ENCODE measurements around the gene CNOT11.

Gene CNOT11

GRCh38 chr2:101278925-101279324 is 26.2 kb downstream of the CNOT11 start:
- DNase-seq (ENCODE audit: low read depth in 2 of 2), result no peak

GRCh38 chr2:101281482-101281881 is 28.8 kb downstream of the CNOT11 start:
- DNase-seq (ENCODE audit: low read depth in 2 of 2), result no peak

- no peak for DNase-seq (ENCODE audit: low read depth in 2 of 2)
These were observed 30.3 kb downstream of the CNOT11 start for GRCh38 chr2:101282980-101283379.

GRCh38 chr2:101286684-101287083 is 34.0 kb downstream of the CNOT11 start:
- DNase-seq (ENCODE audit: low read depth in 2 of 2), result no peak

- DNase-seq (ENCODE audit: low read depth in 2 of 2), result no peak
These were observed 34.6 kb downstream of the CNOT11 start for GRCh38 chr2:101287303-101287702.

GRCh38 chr2:101290711-101291110 is 38.0 kb downstream of the CNOT11 start:
- no peak for DNase-seq (ENCODE audit: low read depth in 2 of 2)

- no peak for DNase-seq (ENCODE audit: low read depth in 2 of 2)
These were observed 39.3 kb downstream of the CNOT11 start for GRCh38 chr2:101291973-101292372.

GRCh38 chr2:101293544-101293943 is 40.9 kb downstream of the CNOT11 start:
- no peak for DNase-seq (ENCODE audit: low read depth in 2 of 2)

GRCh38 chr2:101294861-101295260 is 42.2 kb downstream of the CNOT11 start:
- no peak for DNase-seq (ENCODE audit: low read depth in 2 of 2)

GRCh38 chr2:101295895-101296294 is 43.2 kb downstream of the CNOT11 start:
- DNase-seq (ENCODE audit: low read depth in 2 of 2), result no peak

GRCh38 chr2:101296371-101296770 is 43.7 kb downstream of the CNOT11 start:
- no peak for DNase-seq (ENCODE audit: low read depth in 2 of 2)

- DNase-seq (ENCODE audit: low read depth in 2 of 2), result no peak
These were observed 44.7 kb downstream of the CNOT11 start for GRCh38 chr2:101297383-101297782.

- no peak for DNase-seq (ENCODE audit: low read depth in 2 of 2)
These were observed 46.9 kb downstream of the CNOT11 start for GRCh38 chr2:101299604-101300003.

GRCh38 chr2:101300164-101300563 is 47.5 kb downstream of the CNOT11 start:
- DNase-seq (ENCODE audit: low read depth in 2 of 2), result no peak

GRCh38 chr2:101300836-101301235 is 48.1 kb downstream of the CNOT11 start:
- DNase-seq (ENCODE audit: low read depth in 2 of 2), result no peak

GRCh38 chr2:101302016-101302415 is 49.3 kb downstream of the CNOT11 start:
- DNase-seq (ENCODE audit: low read depth in 2 of 2), result no peak

GRCh38 chr2:101303688-101304087 is 51.0 kb downstream of the CNOT11 start:
- no peak for DNase-seq (ENCODE audit: low read depth in 2 of 2)

- no peak for DNase-seq (ENCODE audit: low read depth in 2 of 2)
These were observed 52.3 kb downstream of the CNOT11 start for GRCh38 chr2:101305035-101305434.

GRCh38 chr2:101305492-101306078 is 52.9 kb downstream of the CNOT11 start:
- no peak for DNase-seq (ENCODE audit: low read depth in 2 of 2)

GRCh38 chr2:101306410-101306809 is 53.7 kb downstream of the CNOT11 start:
- DNase-seq (ENCODE audit: low read depth in 2 of 2), result no peak

GRCh38 chr2:101307503-101307902 is 54.8 kb downstream of the CNOT11 start:
- no peak for DNase-seq (ENCODE audit: low read depth in 2 of 2)

- no peak for DNase-seq (ENCODE audit: low read depth in 2 of 2)
These were observed 55.3 kb downstream of the CNOT11 start for GRCh38 chr2:101307950-101308431.

- DNase-seq (ENCODE audit: low read depth in 2 of 2), result peak; percentile 82 to 85
These were observed 55.9 kb downstream of the CNOT11 start, which contains the start of gene RNF149 for GRCh38 chr2:101308432-101309210. Gene RNF149, minus strand, starts transcription at chr2:101308701. Its CDS starts 113 bp downstream, at chr2:101308588.

All from activated CD8-positive, alpha-beta memory T cell treated with anti-CD3 and anti-CD28 coated beads for 4 hours (primary cell).